NCI-H1092 (cell line): ENCODE data around the gene DLG2.

Source experiments
- DNase-seq: peaks from one replicate; lab custom pipeline; 2025; lab: John Stamatoyannopoulos, UW

DLG2 gene

GRCh38 chr11:84270466-84270865 lies 1356.7 kb downstream of the DLG2 start:
- no peak for DNase-seq

GRCh38 chr11:84264066-84264465 lies 1363.1 kb downstream of the DLG2 start:
- no peak for DNase-seq

DNA sequence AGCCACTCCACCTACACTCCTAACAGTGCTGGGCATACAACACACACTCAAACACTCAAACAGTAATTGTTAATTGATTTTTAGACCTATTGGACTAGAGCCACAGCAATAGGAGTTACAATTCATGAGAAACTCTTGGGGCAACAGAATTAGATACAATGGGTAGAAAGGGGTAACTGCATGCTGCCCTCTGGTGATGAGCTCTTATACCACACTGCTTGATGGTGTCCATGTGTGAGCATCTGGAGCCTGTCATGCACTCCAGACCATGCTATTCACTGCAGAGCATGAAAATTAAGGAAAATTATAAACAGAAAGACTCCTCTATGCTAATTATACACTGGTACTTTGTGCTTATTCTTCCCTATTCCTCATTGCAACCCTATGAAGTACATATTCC lies 1365.4 kb downstream of the DLG2 start:
- no peak for DNase-seq

DNA sequence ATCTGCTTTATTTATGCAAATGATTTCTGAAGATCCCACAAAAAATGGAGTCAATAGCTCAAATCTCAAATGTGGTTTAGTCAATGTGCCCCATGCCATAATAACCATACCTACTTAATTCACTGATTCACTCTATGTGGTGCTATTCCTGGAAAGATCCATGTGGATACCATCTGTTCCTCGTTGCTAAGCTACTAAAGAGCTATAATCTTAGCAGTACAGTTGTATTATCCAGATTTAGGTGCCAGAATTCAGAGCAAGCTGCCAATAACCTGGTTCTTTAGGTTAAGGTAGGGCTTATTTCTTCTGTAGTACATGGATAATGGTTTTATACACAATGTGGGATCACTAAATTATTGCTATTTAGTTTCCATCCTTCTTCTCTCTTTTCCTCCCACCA lies 1366.3 kb downstream of the DLG2 start:
- no peak for DNase-seq

- no peak for DNase-seq
These were observed 1370.5 kb downstream of the DLG2 start for GRCh38 chr11:84256618-84257017.

DNA sequence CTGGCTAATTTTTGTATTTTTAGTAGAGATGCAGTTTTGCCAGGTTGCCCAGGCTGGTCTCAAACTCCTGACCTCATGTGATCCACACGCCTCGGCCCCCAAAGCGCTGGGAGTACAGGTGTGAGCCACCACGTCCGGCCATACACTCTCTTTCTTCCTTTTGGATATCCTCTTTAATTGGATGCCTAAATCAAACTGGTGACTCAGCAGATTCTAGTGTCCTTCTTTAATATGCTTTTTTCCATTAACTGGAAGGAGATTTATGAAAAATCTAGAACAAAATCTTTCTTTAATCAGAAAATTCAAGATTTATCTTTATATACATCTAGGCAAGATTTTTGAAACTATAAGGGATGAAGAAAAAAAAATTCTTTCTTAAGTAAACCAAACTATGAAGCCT lies 1371.7 kb downstream of the DLG2 start:
- DNase-seq = no peak

- no peak for DNase-seq
These were observed 1376.1 kb downstream of the DLG2 start for GRCh38 chr11:84250834-84251613.

DNA sequence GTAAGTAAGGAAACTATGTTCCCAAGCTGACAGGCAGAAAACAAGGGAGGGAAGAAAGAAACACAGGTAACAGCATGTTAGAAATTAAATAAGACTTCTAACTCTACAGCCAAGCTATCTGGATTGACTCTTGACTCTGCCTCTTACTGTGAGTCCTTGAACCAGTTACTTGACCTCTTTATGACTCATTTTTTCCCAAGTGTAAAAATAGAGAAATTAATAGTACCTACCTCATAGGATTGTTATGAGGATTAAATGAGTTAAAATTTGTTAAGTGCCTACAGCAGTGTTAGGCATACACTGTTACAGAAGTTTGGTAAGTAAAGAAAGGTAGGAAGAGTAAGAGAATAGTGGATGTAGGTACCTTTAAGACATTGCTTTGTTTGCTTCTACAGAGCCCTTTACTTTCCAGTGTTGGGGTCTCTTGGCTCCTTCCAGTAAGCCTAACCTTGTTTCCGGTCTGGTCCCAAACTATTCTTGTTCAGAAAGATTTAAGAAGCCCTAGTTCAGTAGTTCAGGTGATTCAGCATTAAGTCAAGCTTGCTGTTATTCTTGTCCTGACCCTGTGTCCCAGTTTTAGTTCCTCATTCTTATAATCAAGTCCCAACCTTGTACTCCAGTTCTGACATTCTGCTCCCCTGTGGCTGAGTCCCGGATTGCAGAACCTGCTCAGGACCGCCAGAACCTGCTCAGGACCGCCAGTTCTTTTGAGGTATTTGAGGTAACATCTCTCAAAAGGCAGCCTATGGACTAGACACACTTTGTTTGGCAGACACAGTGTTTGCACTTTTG lies 1377.6 kb downstream of the DLG2 start:
- DNase-seq = no peak

- no peak for DNase-seq
These were observed 1379.2 kb downstream of the DLG2 start for GRCh38 chr11:84247926-84248325.

DNA sequence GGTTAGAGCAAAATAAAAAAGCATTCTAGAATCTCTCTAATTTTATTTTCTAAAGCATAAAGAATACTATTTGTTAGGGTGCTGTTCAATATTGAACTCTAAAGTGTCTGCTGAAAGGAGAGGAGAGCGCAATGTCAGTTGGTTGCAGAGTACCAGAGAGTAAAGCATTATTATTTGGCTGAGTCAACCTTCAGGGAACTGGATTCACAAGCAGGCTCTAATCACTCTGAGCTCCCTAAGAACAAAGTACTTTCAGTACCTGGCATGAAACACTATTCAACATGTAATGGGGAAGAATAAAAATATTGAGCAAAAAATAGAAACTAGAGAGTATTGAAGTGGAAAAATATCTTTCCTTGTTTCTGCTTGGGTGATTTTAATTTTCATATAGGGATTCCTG lies 1380.0 kb downstream of the DLG2 start:
- DNase-seq = no peak

GRCh38 chr11:84243629-84244263 lies 1383.4 kb downstream of the DLG2 start:
- no peak for DNase-seq

DNA sequence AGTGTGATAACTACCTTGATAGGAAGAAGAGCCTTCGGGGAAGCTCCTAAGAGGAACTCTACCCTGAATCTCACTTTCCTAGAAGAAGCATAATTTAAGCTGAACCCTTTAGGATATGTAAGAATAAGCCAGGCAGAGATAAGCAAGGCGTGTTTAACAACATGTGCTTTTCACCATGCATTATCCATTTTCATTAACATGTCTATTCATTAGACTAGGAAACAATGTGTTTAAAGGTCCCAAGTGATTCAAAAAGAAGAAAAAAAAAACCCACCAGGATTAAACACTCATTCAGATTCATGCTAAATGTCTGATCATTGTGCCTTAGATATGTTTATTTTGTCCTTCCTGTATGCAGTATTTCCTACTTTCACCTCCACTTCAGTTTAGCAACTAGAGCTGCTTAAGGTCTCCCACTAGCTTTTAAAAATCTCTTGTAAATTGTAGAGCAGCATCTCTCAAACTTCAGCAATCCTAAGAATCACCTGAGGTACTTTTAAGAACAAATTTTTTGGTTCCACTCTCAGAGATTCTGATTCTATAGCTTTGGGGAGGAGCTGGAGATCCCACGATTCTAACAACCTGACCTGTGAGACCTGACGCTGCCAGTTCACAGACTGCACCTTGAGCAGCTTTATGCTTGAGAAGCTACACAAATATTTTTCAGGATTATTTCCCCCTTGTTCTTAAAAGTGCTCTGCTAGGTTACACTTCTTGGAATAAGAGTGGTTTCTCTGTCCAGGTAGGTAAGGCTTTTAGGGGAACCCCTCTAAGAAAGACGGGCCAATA lies 1385.6 kb downstream of the DLG2 start:
- DNase-seq = no peak

DNA sequence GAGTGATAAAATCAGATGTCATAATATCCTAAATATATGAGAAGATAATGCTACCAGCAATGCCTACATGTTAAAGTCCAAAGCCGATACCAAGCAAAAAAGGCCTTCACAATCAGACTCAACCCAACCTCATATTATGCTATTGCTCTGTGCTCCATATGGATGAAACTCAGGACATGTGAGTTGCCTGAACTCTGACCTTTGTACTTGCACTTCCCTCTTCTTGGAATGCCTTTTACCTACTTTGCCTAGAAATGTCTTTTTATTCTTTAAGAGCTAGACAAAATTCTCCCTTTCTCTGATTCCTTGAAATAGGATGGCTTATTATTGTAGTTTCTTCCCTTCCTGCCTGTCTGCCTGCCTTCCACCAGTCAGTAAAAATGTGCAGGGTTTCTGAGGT lies 1386.3 kb downstream of the DLG2 start:
- no peak for DNase-seq

- no peak for DNase-seq
These were observed 1390.7 kb downstream of the DLG2 start for GRCh38 chr11:84236436-84236835.

DNA sequence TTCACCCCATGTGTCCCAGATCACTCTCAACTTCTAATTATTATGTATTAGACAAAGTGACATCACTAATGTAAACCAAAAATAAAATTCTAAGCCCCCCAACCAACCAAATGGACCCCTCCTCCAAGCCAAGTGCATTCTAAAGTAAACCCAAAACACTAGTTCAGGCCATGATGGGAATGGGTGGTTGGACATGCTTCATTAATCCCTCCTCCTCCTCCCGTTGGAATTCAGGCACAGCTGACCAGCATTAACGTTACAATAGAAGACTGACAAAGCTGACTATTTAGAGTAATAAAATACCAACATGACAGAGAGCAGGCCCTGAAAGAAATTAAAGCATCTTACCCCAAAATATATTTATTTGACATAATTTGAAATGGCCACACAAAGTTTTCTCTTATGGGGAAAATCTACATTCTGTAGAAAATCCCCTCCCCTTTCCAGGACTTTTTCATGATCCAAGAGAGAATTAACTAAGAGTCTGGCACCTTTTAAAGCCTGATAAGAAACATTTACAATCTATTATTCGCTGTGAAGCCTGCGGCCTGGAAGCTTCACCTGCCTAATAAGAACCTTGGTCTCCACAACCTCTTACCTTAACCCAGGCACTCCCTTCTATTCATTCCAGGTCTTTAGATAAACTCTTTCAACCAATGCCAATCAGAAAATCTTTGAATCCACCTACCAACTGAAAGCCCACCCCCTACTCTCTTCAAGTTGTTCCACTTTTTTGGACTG lies 1392.5 kb downstream of the DLG2 start:
- no peak for DNase-seq

GRCh38 chr11:84234011-84234410 lies 1393.1 kb downstream of the DLG2 start:
- DNase-seq = no peak

DNA sequence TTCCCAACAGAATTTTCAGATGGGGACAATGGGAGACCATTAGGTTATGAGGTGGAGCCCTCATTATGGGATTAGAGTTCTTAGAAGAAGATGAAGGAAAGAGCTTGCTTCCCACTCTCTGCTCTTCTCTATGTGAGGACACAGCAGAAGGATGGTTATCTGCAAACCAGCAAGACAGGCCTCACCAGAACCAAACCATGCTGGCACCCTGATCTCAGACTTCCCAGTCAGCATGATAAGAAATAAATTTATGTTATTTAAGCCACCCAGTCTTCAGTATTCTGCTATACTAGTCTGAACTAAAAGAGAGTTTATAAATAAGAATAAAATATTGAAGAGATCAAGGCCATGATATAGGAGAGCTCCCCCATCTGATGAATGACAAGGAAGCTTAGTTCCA lies 1394.6 kb downstream of the DLG2 start:
- DNase-seq = no peak

GRCh38 chr11:84230402-84230801 lies 1396.7 kb downstream of the DLG2 start:
- no peak for DNase-seq

GRCh38 chr11:84227970-84228665 lies 1399.0 kb downstream of the DLG2 start:
- DNase-seq = no peak

- no peak for DNase-seq
These were observed 1403.1 kb downstream of the DLG2 start for GRCh38 chr11:84224042-84224441.

DNA sequence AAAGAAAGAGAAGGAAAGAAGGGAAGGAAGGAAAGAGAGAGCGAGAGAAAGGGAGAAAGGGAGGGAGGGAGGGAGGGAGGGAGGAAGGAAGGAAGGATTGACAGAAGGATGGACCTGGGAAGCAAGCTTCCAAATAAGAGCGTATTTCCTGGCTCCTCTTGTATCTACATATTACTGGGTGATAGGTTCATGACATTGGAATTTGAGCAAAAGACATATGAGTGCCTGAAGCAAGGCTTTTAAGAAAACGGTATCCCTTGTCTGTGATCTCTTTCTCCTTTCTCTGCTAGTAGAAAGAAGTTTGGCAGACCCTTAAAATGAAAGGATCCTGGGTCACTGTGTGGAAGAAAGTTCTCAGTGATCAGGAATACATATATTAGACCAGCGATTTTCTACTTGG lies 1408.8 kb downstream of the DLG2 start:
- DNase-seq = no peak
